SK-N-SH (cell line): Measurements from ENCODE around the gene MUC20. TPM values are rescaled to one million over a fixed set of nuclear protein-coding genes. Genes with fewer than 3 reads are reported as not detected.

Source experiments
- CTCF ChIA-PET: fragments of 300-600, 350-600 bp; formaldehyde crosslinking; extraction: SDS; loops from one replicate; lab custom pipeline; 2021; lab: Yijun Ruan, JAX
- POLR2A ChIA-PET: fragments of 350-600 bp; sonication (Branson Sonifier 250); formaldehyde crosslinking; extraction: SDS; loops from one replicate; lab custom pipeline; 2020; ENCODE audit warnings: antibody characterized with exemption, inconsistent platforms; lab: Yijun Ruan, JAX
- DNase-seq: peaks from one replicate; pipeline ENCODE4 v3.0.0; 2012
- H2AFZ ChIP-seq: fragments of 200-600 bp; sonication (generic); 2 replicates; pipeline ENCODE4 v1.8.1; 2016; ENCODE audit warnings: antibody characterized with exemption, mild to moderate bottlenecking, low read depth
- H3F3A ChIP-seq: fragments of 200-600 bp; sonication (generic); replicated peaks from 2 replicates; pipeline ENCODE3; 2016; ENCODE audit warnings: antibody characterized with exemption, mild to moderate bottlenecking; ENCODE audit not compliant: insufficient read depth
- H3K27ac ChIP-seq, 2 experiments: fragments of 200-500 bp in 1 of 2; fragments of 200-600 bp in 1 of 2; sonication (Bioruptor generic) in 1 of 2; sonication (generic), shearing (Covaris generic) in 1 of 2; 2 replicates each; pipeline versions ENCODE4 v1.5.1 to v1.6.1; 2014 to 2016; ENCODE audit warnings: low read depth in 2 of 2, inconsistent platforms in 1 of 2, low read length in 1 of 2, mild to moderate bottlenecking in 1 of 2, mixed read lengths in 1 of 2
- H3K27me3 ChIP-seq: fragments of 200-600 bp; sonication (generic), shearing (Covaris generic); 2 replicates; pipeline ENCODE4 v1.6.1; 2016; ENCODE audit warnings: mixed run types; ENCODE audit not compliant: insufficient read depth
- H3K36me3 ChIP-seq, 2 experiments: fragments of 200-500 bp in 1 of 2; fragments of 200-600 bp in 1 of 2; sonication (Bioruptor generic) in 1 of 2; sonication (generic) in 1 of 2; replicated peaks in 1 of 2; 2 replicates each; pipeline versions ENCODE3 to v1.5.1; 2014 to 2016; ENCODE audit warnings: low read length in 1 of 2, mild to moderate bottlenecking in 1 of 2; ENCODE audit not compliant: insufficient read depth in 2 of 2, control insufficient read depth in 1 of 2
- H3K4me1 ChIP-seq, 2 experiments: fragments of 200-500 bp in 1 of 2; fragments of 200-600 bp in 1 of 2; sonication (Bioruptor generic) in 1 of 2; sonication (generic), shearing (Covaris generic) in 1 of 2; 2 replicates each; pipeline versions ENCODE4 v1.5.1 to v1.6.1; 2014 to 2016; ENCODE audit warnings: low read depth in 1 of 2, low read length in 1 of 2, mixed run types in 1 of 2; ENCODE audit not compliant: insufficient read depth in 2 of 2, control insufficient read depth in 1 of 2
- H3K4me2 ChIP-seq: fragments of 200-600 bp; sonication (generic), shearing (Covaris generic); 2 replicates; pipeline ENCODE4 v1.6.1; 2017; ENCODE audit warnings: mixed run types
- H3K4me3 ChIP-seq, 2 experiments: fragments of 200-500 bp in 1 of 2; fragments of 200-600 bp in 1 of 2; sonication (Bioruptor generic) in 1 of 2; sonication (generic), shearing (Covaris generic) in 1 of 2; 2 replicates each; pipeline versions ENCODE4 v1.5.1 to v1.8.1; 2014 to 2016; ENCODE audit warnings: low read depth in 2 of 2, inconsistent platforms in 1 of 2, low read length in 1 of 2, mild to moderate bottlenecking in 1 of 2, mixed read lengths in 1 of 2, moderate library complexity in 1 of 2
- H3K79me2 ChIP-seq: fragments of 200-600 bp; sonication (generic); 2 replicates; pipeline ENCODE4 v1.8.1; 2017; ENCODE audit warnings: mild to moderate bottlenecking; ENCODE audit not compliant: insufficient read depth
- H3K9ac ChIP-seq: fragments of 200-600 bp; sonication (generic); 2 replicates; pipeline ENCODE4 v1.6.1; 2017; ENCODE audit warnings: mixed run types
- H3K9me2 ChIP-seq: fragments of 200-600 bp; sonication (generic); 2 replicates; pipeline ENCODE4 v1.6.1; 2017; ENCODE audit warnings: mixed run types
- H3K9me3 ChIP-seq: fragments of 200-600 bp; sonication (generic); 2 replicates; pipeline ENCODE4 v1.6.1; 2017; ENCODE audit warnings: mixed run types, mild to moderate bottlenecking, moderate library complexity
- H4K20me1 ChIP-seq: fragments of 200-600 bp; sonication (generic); 2 replicates; pipeline ENCODE4 v1.6.1; 2017; ENCODE audit warnings: mild to moderate bottlenecking, mixed run types; ENCODE audit not compliant: insufficient read depth
- CHD2 ChIP-seq: fragments of 150-350 bp; IDR thresholded peaks from 2 replicates; pipeline ENCODE4 v1.6.1; 2018; ENCODE audit warnings: low read length; ENCODE audit not compliant: partially characterized antibody
- ELF1 ChIP-seq: IDR thresholded peaks from 2 replicates; pipeline ENCODE4 v1.4.0; 2012
- EP300 ChIP-seq, 2 experiments: IDR thresholded peaks; 2 replicates each; pipeline versions ENCODE4 v1.4.0 to v1.6.1; 2012; ENCODE audit warnings: borderline replicate concordance in 1 of 2, low read depth in 1 of 2, low read length in 1 of 2
- EZH2phosphoT487 ChIP-seq: fragments of 200-600 bp; sonication (generic); IDR thresholded peaks from 2 replicates; pipeline ENCODE4 v1.6.1; 2017; ENCODE audit warnings: low read depth, mixed run types, mild to moderate bottlenecking, antibody characterized with exemption, moderate library complexity, borderline replicate concordance
- FOXJ3 ChIP-seq: sonication (generic); formaldehyde crosslinking; IDR thresholded peaks from 2 replicates; pipeline ENCODE4 v1.5.1; 2020; ENCODE audit warnings: mild to moderate bottlenecking, missing genetic modification reagents
- FOXM1 ChIP-seq: IDR thresholded peaks from 2 replicates; pipeline ENCODE4 v1.4.0; 2012; ENCODE audit warnings: low read depth, mild to moderate bottlenecking
- GABPA ChIP-seq: IDR thresholded peaks from 2 replicates; pipeline ENCODE4 v1.4.0; 2012; ENCODE audit warnings: low read depth, mild to moderate bottlenecking
- JUND ChIP-seq: IDR thresholded peaks from 2 replicates; pipeline ENCODE4 v1.4.0; 2012
- MEF2A ChIP-seq: IDR thresholded peaks from 2 replicates; pipeline ENCODE4 v1.4.0; 2012; ENCODE audit warnings: low read depth, borderline replicate concordance
- MXI1 ChIP-seq: IDR thresholded peaks from 2 replicates; pipeline ENCODE4 v1.6.1; 2012; ENCODE audit warnings: mild to moderate bottlenecking, low read depth, low read length, improper control_type of control experiment
- NRF1 ChIP-seq: IDR thresholded peaks from 2 replicates; pipeline ENCODE4 v1.6.1; 2012; ENCODE audit warnings: low read depth, mild to moderate bottlenecking, low read length
- RAD21 ChIP-seq: IDR thresholded peaks from 2 replicates; pipeline ENCODE4 v1.6.1; 2012; ENCODE audit warnings: mild to moderate bottlenecking, low read length
- RXRA ChIP-seq: IDR thresholded peaks from 2 replicates; pipeline ENCODE4 v1.4.0; 2012; ENCODE audit warnings: low read depth, mild to moderate bottlenecking, borderline replicate concordance
- SMC3 ChIP-seq: IDR thresholded peaks from 2 replicates; pipeline ENCODE4 v1.6.1; 2012; ENCODE audit warnings: low read depth, low read length, improper control_type of control experiment
- TEAD4 ChIP-seq: IDR thresholded peaks from 2 replicates; pipeline ENCODE4 v1.4.0; 2012; ENCODE audit warnings: mild to moderate bottlenecking, borderline replicate concordance; ENCODE audit not compliant: insufficient read depth
- YY1 ChIP-seq: IDR thresholded peaks from 2 replicates; pipeline ENCODE4 v1.4.0; 2012; ENCODE audit warnings: low read depth, mild to moderate bottlenecking
- WGBS: methylation state at CpG from one replicate; pipeline ENCODE4 v1.1.6; 2017; ENCODE audit warnings: low lambda C conversion rate; 5-methylcytosine and 5-hydroxymethylcytosine counted together
- polyA plus RNA-seq, 3 experiments: library from polyadenylated mRNA; depleted of rRNA; stranded (reverse); fragments of >200 nt; gene quantifications; 2 replicates each; pipeline ENCODE4 v1.2.3, GENCODE V29; 2012
- TF ChIP-seq, protein P1 (sequence below): fragments of 150-350 bp; IDR thresholded peaks from 2 replicates; pipeline ENCODE4 v1.6.1; 2016; ENCODE audit warnings: mild to moderate bottlenecking, low read depth, low read length
- TF ChIP-seq, protein P2 (sequence below): IDR thresholded peaks from 2 replicates; pipeline ENCODE4 v1.6.1; 2012; ENCODE audit warnings: mild to moderate bottlenecking, low read depth, low read length, moderate library complexity
- TF ChIP-seq, protein P3 (sequence below): fragments of 200-600 bp; sonication (generic); IDR thresholded peaks from 2 replicates; pipeline ENCODE4 v1.6.1; 2017; ENCODE audit warnings: antibody characterized with exemption, mild to moderate bottlenecking, moderate library complexity

Gene MUC20
- polyA plus RNA-seq, 1 of the 3 experiments (the other 2 are of a cell fraction), result 0.31 TPM

DNA sequence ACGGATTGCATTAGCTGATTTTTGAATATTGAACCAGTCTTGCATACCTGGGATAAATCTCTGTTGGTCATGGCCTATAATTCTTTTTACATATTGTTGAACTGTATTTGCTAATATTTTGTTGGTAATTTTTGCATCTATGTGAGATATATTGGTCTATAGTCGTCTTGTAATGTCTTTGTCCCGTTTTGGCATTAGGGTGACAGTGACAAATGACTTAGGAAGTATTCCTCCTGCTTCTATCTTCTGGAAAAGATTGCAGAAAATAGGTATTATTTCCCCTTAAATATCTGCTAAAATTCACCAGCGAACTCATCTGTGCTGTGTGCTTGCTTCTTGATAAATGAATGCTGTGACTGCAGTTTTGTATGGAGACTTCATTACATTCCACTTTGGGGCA is 23.7 kb downstream of the MUC20 start (continued):
- TF ChIP-seq, protein P1, sequence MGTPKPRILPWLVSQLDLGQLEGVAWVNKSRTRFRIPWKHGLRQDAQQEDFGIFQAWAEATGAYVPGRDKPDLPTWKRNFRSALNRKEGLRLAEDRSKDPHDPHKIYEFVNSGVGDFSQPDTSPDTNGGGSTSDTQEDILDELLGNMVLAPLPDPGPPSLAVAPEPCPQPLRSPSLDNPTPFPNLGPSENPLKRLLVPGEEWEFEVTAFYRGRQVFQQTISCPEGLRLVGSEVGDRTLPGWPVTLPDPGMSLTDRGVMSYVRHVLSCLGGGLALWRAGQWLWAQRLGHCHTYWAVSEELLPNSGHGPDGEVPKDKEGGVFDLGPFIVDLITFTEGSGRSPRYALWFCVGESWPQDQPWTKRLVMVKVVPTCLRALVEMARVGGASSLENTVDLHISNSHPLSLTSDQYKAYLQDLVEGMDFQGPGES, result no peak
- no peak for TF ChIP-seq FOXJ3 (CRISPR knock-in tag)
- TF ChIP-seq TEAD4, result no peak
- TF ChIP-seq, all 33 proteins: peak for 0

DNA sequence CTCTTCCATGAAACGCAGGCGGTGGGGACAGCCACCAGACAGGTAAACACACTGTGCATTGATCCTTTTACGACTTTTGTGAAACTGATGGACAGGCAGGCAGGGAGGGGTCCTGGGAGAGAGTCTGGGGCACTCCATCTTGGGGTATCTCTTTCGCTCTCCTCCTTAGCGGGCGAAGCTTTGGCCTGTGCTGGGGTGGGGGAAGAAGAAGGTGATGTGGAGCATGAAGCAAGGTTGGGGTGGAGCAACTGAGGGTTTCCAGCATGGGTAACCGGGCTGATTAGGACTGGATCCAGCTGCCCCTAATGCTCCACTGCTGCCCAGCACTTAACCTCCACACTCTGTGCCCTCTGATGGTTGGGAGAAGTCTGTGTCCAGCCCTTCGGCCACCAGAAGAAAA is 25.6 kb downstream of the MUC20 start:
- no peaks in the 10 kb centered on the region for H3F3A ChIP-seq
- H2AFZ ChIP-seq, result no peak overlapping the region
- no peaks in the 10 kb centered on the region for H3K79me2 ChIP-seq
- no peaks in the 10 kb centered on the region for H3K36me3 ChIP-seq
- no peak overlapping the region for H3K4me2 ChIP-seq
- no peak overlapping the region for H3K27ac ChIP-seq
- 89% methylated on average over 7 of the region's 8 CpGs for WGBS
- no peak for DNase-seq
- peaks cover 5% of the 10 kb centered on the region; the same call in 1 of the 2 replicates for H3K27me3 ChIP-seq
- H3K9me3 ChIP-seq, result no peaks in the 10 kb centered on the region
- peaks cover 0 to 3% of the 10 kb centered on the region in 2 experiments; a peak in 1 of 4 replicates for H3K4me1 ChIP-seq
- H3K4me3 ChIP-seq, result no peak overlapping the region
- POLR2A ChIA-PET, result no interaction called here
- CTCF ChIA-PET, result interaction anchor here (1.7 kb wide), 1 partner anchor 19 kb away, joined by 5 read pairs; no protein-coding TSS in a partner anchor
- H4K20me1 ChIP-seq, result no peaks in the 10 kb centered on the region
- H3K9ac ChIP-seq, result no peak overlapping the region
- TF ChIP-seq EZH2phosphoT487 (no peak), MEF2A (no peak), FOXM1 (no peak), NRF1 (no peak), RAD21 (no peak), CHD2 (no peak), MXI1 (no peak), GABPA (no peak), JUND (no peak), YY1 (no peak), SMC3 (no peak), EP300 (IDR thresholded peaks at IDR 0.05; ENCODE audit: borderline replicate concordance in 1 of 2, low read depth in 1 of 2, low read length in 1 of 2) (no peak), RXRA (no peak), ELF1 (no peak), FOXJ3 (CRISPR knock-in tag) (no peak)
- TF ChIP-seq, protein P2, sequence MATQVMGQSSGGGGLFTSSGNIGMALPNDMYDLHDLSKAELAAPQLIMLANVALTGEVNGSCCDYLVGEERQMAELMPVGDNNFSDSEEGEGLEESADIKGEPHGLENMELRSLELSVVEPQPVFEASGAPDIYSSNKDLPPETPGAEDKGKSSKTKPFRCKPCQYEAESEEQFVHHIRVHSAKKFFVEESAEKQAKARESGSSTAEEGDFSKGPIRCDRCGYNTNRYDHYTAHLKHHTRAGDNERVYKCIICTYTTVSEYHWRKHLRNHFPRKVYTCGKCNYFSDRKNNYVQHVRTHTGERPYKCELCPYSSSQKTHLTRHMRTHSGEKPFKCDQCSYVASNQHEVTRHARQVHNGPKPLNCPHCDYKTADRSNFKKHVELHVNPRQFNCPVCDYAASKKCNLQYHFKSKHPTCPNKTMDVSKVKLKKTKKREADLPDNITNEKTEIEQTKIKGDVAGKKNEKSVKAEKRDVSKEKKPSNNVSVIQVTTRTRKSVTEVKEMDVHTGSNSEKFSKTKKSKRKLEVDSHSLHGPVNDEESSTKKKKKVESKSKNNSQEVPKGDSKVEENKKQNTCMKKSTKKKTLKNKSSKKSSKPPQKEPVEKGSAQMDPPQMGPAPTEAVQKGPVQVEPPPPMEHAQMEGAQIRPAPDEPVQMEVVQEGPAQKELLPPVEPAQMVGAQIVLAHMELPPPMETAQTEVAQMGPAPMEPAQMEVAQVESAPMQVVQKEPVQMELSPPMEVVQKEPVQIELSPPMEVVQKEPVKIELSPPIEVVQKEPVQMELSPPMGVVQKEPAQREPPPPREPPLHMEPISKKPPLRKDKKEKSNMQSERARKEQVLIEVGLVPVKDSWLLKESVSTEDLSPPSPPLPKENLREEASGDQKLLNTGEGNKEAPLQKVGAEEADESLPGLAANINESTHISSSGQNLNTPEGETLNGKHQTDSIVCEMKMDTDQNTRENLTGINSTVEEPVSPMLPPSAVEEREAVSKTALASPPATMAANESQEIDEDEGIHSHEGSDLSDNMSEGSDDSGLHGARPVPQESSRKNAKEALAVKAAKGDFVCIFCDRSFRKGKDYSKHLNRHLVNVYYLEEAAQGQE, result no peak
- TF ChIP-seq, protein P3, sequence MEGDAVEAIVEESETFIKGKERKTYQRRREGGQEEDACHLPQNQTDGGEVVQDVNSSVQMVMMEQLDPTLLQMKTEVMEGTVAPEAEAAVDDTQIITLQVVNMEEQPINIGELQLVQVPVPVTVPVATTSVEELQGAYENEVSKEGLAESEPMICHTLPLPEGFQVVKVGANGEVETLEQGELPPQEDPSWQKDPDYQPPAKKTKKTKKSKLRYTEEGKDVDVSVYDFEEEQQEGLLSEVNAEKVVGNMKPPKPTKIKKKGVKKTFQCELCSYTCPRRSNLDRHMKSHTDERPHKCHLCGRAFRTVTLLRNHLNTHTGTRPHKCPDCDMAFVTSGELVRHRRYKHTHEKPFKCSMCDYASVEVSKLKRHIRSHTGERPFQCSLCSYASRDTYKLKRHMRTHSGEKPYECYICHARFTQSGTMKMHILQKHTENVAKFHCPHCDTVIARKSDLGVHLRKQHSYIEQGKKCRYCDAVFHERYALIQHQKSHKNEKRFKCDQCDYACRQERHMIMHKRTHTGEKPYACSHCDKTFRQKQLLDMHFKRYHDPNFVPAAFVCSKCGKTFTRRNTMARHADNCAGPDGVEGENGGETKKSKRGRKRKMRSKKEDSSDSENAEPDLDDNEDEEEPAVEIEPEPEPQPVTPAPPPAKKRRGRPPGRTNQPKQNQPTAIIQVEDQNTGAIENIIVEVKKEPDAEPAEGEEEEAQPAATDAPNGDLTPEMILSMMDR, result no peak
- TF ChIP-seq, protein P1, result no peak
- TF ChIP-seq, all 33 proteins: peak for 0
- no peaks in the 10 kb centered on the region for H3K9me2 ChIP-seq
